Measurements from ENCODE around the gene PIK3R6. TPM values are rescaled to one million over a fixed set of nuclear protein-coding genes. Genes with fewer than 3 reads are reported as not detected.

The PIK3R6 gene
- total RNA-seq, 1 experiment from 2014 or later: not detected

- H3K9me3 ChIP-seq (ENCODE audit: control insufficient read depth, low read depth, low read length): no peaks in the 10 kb centered on the region
Observed at GRCh38 chr17:8875957-8876356, 8.5 kb upstream of the PIK3R6 start.

More at GRCh38 chr17:8875957-8876356, 8.5 kb upstream of the PIK3R6 start:
- Histone ChIP-seq H4K91ac (ENCODE audit: insufficient read length, low read depth, low read length) (no peak overlapping the region), H3K4ac (ENCODE audit: low read depth, low read length) (no peak overlapping the region), H3K9ac (ENCODE audit: extremely low read depth, insufficient read length, low read length) (no peak overlapping the region), H3K4me2 (ENCODE audit: insufficient read depth, insufficient read length, low read length) (no peak overlapping the region), H3T11ph (ENCODE audit: low read length) (no peak overlapping the region), H2BK20ac (ENCODE audit: low read depth, low read length, poor library complexity, severe bottlenecking) (no peak overlapping the region), H3K18ac (ENCODE audit: insufficient read length, low read depth, low read length) (no peak overlapping the region), H2AFZ (ENCODE audit: low read length) (no peak overlapping the region), H3K4me1 (ENCODE audit: insufficient read depth, low read length) (peaks cover 5% of the 10 kb centered on the region; the same call in 1 of the 2 replicates), H3K79me2 (ENCODE audit: insufficient read depth, low read length) (no peaks in the 10 kb centered on the region), H4K8ac (replicated peaks; ENCODE audit: insufficient read length, low read depth, low read length) (no peak overlapping the region), H2AK5ac (ENCODE audit: insufficient read length, low read length) (no peak overlapping the region), H2BK120ac (ENCODE audit: low read depth, low read length, poor library complexity, severe bottlenecking) (no peak overlapping the region), H3K23me2 (ENCODE audit: insufficient read length, low read depth, low read length, poor library complexity, severe bottlenecking) (no peaks in the 10 kb centered on the region), H2BK15ac (ENCODE audit: low read depth, low read length) (no peak overlapping the region), H2BK5ac (ENCODE audit: insufficient read length, low read length) (no peak overlapping the region), H3K23ac (ENCODE audit: insufficient read length, low read depth, low read length) (no peak overlapping the region), H3K79me1 (ENCODE audit: insufficient read depth, low read depth, low read length, poor library complexity, severe bottlenecking) (no peaks in the 10 kb centered on the region), H3K14ac (ENCODE audit: insufficient read depth, low read length) (no peak overlapping the region), H4K5ac (ENCODE audit: insufficient read length, low read depth, low read length) (no peak overlapping the region), H3K27ac (ENCODE audit: insufficient read length, low read depth, low read length) (no peak overlapping the region), H4K20me1 (ENCODE audit: control insufficient read depth, insufficient read depth, insufficient read length) (no peaks in the 10 kb centered on the region), H3K27me3 (ENCODE audit: insufficient read depth, low read length) (no peaks in the 10 kb centered on the region), H3K56ac (ENCODE audit: insufficient read length, low read depth, low read length) (no peak overlapping the region), H2BK12ac (ENCODE audit: insufficient read length, low read depth, low read length) (no peak overlapping the region)
- Mint-ChIP-seq H3K27me3 (ENCODE audit: low read depth) (peaks cover 7% of the 10 kb centered on the region; the same call in 1 of the 2 replicates), H3K27ac (no peak overlapping the region), H3K9me3 (no peaks in the 10 kb centered on the region), H3K4me1 (peaks cover 18 to 26% of the 10 kb centered on the region in 2 experiments), H3K4me3 (no peak overlapping the region), H3K36me3 (ENCODE audit: insufficient read depth in 1 of 3, low read depth in 3 of 3) (no peaks in the 10 kb centered on the region; a peak in 1 of 7 replicates)
- no CpG with 5 or more reads among the region's 5 CpGs for WGBS (ENCODE audit: extremely low coverage, insufficient read length, low lambda C conversion rate)
- no peak for TF ChIP-seq CTCF (conservative IDR thresholded peaks at IDR 0.05)
- peak; percentile 58 for DNase-seq
